Stomach (tissue), 4 donors: ENCODE data around the gene POLE.
A peak's percentile ranks its signal among the peaks of the same experiment; 100 is the strongest.

ENCODE experiments used
- EP300 ChIP-seq: sonication (generic); formaldehyde crosslinking; IDR thresholded peaks from one replicate; pipeline ENCODE4 v1.6.1; 2017; ENCODE audit warnings: antibody characterized with exemption
- POLR2A ChIP-seq, 4 donors: fragments of 450-650 bp; IDR thresholded peaks; one replicate each; pipeline ENCODE4 v1.6.1; 2016; ENCODE audit warnings: antibody characterized with exemption in 4 of 4, control low read depth in 2 of 4, mild to moderate bottlenecking in 1 of 4, moderate library complexity in 1 of 4
- POLR2AphosphoS5 ChIP-seq, 3 donors: sonication (generic); formaldehyde crosslinking; IDR thresholded peaks; one replicate each; pipeline ENCODE4 v1.6.1; 2016; ENCODE audit warnings: antibody characterized with exemption in 3 of 3
- TF ChIP-seq, protein P1 (sequence below), 7 experiments: fragments of 450-650 bp in 4 of 7; fragments of 200-600 bp in 3 of 7; sonication (generic) in 3 of 7; IDR thresholded peaks; one replicate each; pipeline ENCODE4 v1.5.1; 2016 to 2019; ENCODE audit warnings: antibody characterized with exemption in 7 of 7, control low read depth in 2 of 7, mild to moderate bottlenecking in 1 of 7

DNA sequence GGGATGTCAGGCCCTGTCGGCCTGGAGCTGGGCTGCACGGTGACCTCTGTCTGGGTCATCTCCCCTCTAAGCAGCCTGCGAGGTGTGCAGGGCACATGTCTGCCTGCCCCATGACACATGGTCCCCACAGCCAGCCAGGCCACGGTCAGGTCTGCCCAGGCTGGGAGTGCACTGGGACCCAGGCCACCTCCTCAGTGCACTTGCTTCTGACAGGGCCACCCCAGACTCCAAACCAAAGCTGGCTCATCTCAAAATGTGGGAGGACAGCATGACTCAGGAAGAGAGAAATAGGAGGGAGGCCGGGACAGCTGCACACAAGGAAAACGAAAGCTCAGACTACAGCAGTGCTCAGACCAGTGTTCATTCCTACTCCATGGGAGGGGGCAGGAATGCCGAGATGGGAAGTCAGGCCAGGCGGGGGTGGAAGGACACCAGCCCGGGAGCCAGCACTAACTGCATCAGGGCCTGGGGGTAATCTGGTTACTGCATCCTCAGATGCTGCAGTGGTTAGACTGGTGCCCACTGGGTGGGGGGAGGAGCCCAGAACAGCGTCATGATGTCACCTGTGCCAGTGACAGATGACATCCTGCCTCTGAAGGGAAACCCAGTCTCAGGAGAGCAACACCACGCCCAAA, 64.6 kb downstream of the POLE start:
- TF ChIP-seq, protein P1, sequence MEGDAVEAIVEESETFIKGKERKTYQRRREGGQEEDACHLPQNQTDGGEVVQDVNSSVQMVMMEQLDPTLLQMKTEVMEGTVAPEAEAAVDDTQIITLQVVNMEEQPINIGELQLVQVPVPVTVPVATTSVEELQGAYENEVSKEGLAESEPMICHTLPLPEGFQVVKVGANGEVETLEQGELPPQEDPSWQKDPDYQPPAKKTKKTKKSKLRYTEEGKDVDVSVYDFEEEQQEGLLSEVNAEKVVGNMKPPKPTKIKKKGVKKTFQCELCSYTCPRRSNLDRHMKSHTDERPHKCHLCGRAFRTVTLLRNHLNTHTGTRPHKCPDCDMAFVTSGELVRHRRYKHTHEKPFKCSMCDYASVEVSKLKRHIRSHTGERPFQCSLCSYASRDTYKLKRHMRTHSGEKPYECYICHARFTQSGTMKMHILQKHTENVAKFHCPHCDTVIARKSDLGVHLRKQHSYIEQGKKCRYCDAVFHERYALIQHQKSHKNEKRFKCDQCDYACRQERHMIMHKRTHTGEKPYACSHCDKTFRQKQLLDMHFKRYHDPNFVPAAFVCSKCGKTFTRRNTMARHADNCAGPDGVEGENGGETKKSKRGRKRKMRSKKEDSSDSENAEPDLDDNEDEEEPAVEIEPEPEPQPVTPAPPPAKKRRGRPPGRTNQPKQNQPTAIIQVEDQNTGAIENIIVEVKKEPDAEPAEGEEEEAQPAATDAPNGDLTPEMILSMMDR (IDR thresholded peaks at IDR 0.05): no peak
- TF ChIP-seq POLR2A (IDR thresholded peaks at IDR 0.05) (no peak), EP300 (no peak), POLR2AphosphoS5 (IDR thresholded peaks at IDR 0.05) (peak in 1 of 3 donors; percentile 23)
